HepG2 (cell line): ENCODE results near the gene GGTA1. TPM values are rescaled to one million over a fixed set of nuclear protein-coding genes. Genes with fewer than 3 reads are reported as not detected.

Source experiments
- ELF1 ChIP-seq: sonication (generic); formaldehyde crosslinking; IDR thresholded peaks from 2 replicates; pipeline ENCODE4 v1.4.0; 2020; ENCODE audit warnings: missing genetic modification reagents
- FOSL2 ChIP-seq: sonication (generic); formaldehyde crosslinking; IDR thresholded peaks from 2 replicates; pipeline ENCODE4 v1.4.0; 2020; ENCODE audit warnings: missing genetic modification reagents
- GTF3A ChIP-seq: sonication (generic); formaldehyde crosslinking; conservative IDR thresholded peaks from 2 replicates; pipeline ENCODE4 v1.4.0; 2020; ENCODE audit warnings: mild to moderate bottlenecking, missing genetic modification reagents
- HNF4G ChIP-seq, 2 experiments: sonication (generic) in 1 of 2; formaldehyde crosslinking in 1 of 2; IDR thresholded peaks; 2 replicates each; pipeline versions ENCODE4 v1.4.0 to v1.6.1; 2011 to 2020; ENCODE audit warnings: borderline replicate concordance in 2 of 2, low read depth in 2 of 2, mild to moderate bottlenecking in 2 of 2, low read length in 1 of 2, missing genetic modification reagents in 1 of 2, moderate library complexity in 1 of 2
- KLF6 ChIP-seq: IDR thresholded peaks from 2 replicates; pipeline ENCODE4 v1.8.0; 2016; ENCODE audit warnings: missing biosample characterization, missing genetic modification reagents
- KMT2B ChIP-seq: IDR thresholded peaks from 2 replicates; pipeline ENCODE4 v1.6.1; 2016; ENCODE audit warnings: missing genetic modification reagents, missing compliant biosample characterization
- MAFF ChIP-seq: IDR thresholded peaks from 2 replicates; pipeline ENCODE4 v1.6.1; 2011; ENCODE audit warnings: low read depth, low read length, improper control_type of control experiment
- NAIF1 ChIP-seq: sonication (generic); formaldehyde crosslinking; IDR thresholded peaks from 2 replicates; pipeline ENCODE4 v1.5.0; 2020; ENCODE audit warnings: mild to moderate bottlenecking, missing genetic modification reagents, borderline replicate concordance
- NONO ChIP-seq, 2 experiments: fragments of 450-650 bp in 1 of 2; sonication (generic) in 1 of 2; formaldehyde crosslinking in 1 of 2; IDR thresholded peaks in 1 of 2; conservative IDR thresholded peaks in 1 of 2; 2 replicates each; pipeline versions ENCODE4 v1.6.1 to v1.8.0; 2017 to 2022; ENCODE audit warnings: mild to moderate bottlenecking in 1 of 2, missing genetic modification reagents in 1 of 2, moderate library complexity in 1 of 2
- ZBTB1 ChIP-seq: sonication (generic); formaldehyde crosslinking; IDR thresholded peaks from 2 replicates; pipeline ENCODE4 v1.4.0; 2020; ENCODE audit warnings: missing genetic modification reagents, borderline replicate concordance
- ZSCAN30 ChIP-seq: sonication (generic); formaldehyde crosslinking; IDR thresholded peaks from 2 replicates; pipeline ENCODE4 v1.5.0; 2020; ENCODE audit warnings: mild to moderate bottlenecking, missing genetic modification reagents
- polyA plus RNA-seq, 8 experiments: library from polyadenylated mRNA; depleted of rRNA in 3 of 8; stranded (reverse) in 7 of 8; unstranded in 1 of 8; fragments of >200 nt; fragmentation: Illumina TruSeq in 4 of 8; extraction: Trizol in 4 of 8; gene quantifications; 2 replicates each; pipeline versions ENCODE4 v1.2.1 to v1.2.3, GENCODE V29; 2011 to 2016; ENCODE audit warnings: low read depth in 4 of 8, missing spikeins in 1 of 8, mixed read lengths in 1 of 8; ENCODE audit not compliant: insufficient read depth in 1 of 8
- total RNA-seq, 5 experiments: library from RNA; depleted of rRNA; stranded (reverse); fragments of >200 nt; fragmentation: Illumina TruSeq; extraction: Trizol; gene quantifications; 2 replicates each; pipeline ENCODE4 v1.2.3, GENCODE V29; 2016; ENCODE audit warnings: low read depth in 1 of 5
- TF ChIP-seq, protein P1 (sequence below): sonication (generic); formaldehyde crosslinking; IDR thresholded peaks from 2 replicates; pipeline ENCODE4 v1.5.0; 2020; ENCODE audit warnings: missing genetic modification reagents
- TF ChIP-seq, protein P2 (sequence below): sonication (generic); formaldehyde crosslinking; IDR thresholded peaks from 2 replicates; pipeline ENCODE4 v1.5.0; 2020; ENCODE audit warnings: mild to moderate bottlenecking, missing genetic modification reagents, borderline replicate concordance
- TF ChIP-seq, protein P3 (sequence below): sonication (generic); formaldehyde crosslinking; conservative IDR thresholded peaks from 2 replicates; pipeline ENCODE4 v1.4.0; 2020; ENCODE audit warnings: missing genetic modification reagents
- TF ChIP-seq, protein P4 (sequence below): sonication (generic); formaldehyde crosslinking; conservative IDR thresholded peaks from 2 replicates; pipeline ENCODE4 v1.8.0; 2022; ENCODE audit warnings: mild to moderate bottlenecking, moderate library complexity, missing genetic modification reagents
- TF ChIP-seq, protein P5 (sequence below): sonication (generic); formaldehyde crosslinking; IDR thresholded peaks from 2 replicates; pipeline ENCODE4 v1.8.0; 2022; ENCODE audit warnings: missing genetic modification reagents, low read depth, mild to moderate bottlenecking, borderline replicate concordance
- TF ChIP-seq, protein P6 (sequence below): sonication (generic); formaldehyde crosslinking; IDR thresholded peaks from 2 replicates; pipeline ENCODE4 v1.8.0; 2022; ENCODE audit warnings: mild to moderate bottlenecking, missing genetic modification reagents, moderate library complexity

GGTA1 gene
- total and polyA plus RNA-seq, 2 of the 13 experiments (the other 11 are each of a cell fraction or from before 2014, with no cell fraction given): not detected

DNA sequence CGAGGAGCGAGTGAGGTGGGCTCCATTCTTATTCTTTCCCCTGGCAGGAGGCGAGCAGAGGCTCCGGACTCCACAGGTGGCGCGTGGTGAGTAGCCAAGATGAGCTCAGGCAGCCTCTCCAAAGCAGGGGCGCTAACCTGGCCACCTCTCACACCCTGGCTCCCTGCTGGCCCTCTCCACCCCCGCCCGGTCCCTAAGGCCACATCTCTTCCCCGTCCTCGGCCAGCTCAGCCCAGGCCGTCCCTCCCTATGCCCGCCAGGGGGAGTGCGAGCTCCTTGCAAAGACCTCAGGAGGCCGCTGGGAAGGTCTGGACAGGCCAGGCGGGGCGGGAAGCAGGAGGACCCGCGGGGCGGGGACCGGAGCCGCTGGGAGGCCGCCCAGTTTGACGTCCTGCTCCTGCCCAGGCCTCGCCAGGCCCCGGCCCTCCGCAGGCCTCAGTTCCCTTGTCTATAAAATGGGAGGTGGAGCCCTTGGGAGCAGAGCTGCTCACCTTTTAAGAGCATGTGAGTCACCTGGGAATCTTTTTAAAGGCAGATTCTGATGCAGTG is 46.3 kb upstream of the GGTA1 start (continued):
- TF ChIP-seq NONO (IDR thresholded peaks at IDR 0.05) (no peak), NONO (CRISPR knock-in tag; conservative IDR thresholded peaks at IDR 0.05) (no peak), ELF1 (CRISPR knock-in tag) (peak; percentile 17; the same call in 1 of the 2 replicates), FOSL2 (CRISPR knock-in tag) (no peak; the same call in none of the 2 replicates), ZBTB1 (CRISPR knock-in tag) (no peak), ZSCAN30 (CRISPR knock-in tag) (no peak), KLF6 (CRISPR knock-in tag) (0 out of 2 replicates have a peak, but pooled peaks have one; percentile 23), MAFF (no peak), GTF3A (CRISPR knock-in tag) (no peak), KMT2B (CRISPR knock-in tag) (peak; percentile 36; the same call in 1 of the 2 replicates), HNF4G (IDR thresholded peaks at IDR 0.05; ENCODE audit: borderline replicate concordance, low read depth, low read length) (no peak), HNF4G (CRISPR knock-in tag; IDR thresholded peaks at IDR 0.05; ENCODE audit: borderline replicate concordance, low read depth) (no peak), NAIF1 (CRISPR knock-in tag) (no peak)
- TF ChIP-seq, protein P1, sequence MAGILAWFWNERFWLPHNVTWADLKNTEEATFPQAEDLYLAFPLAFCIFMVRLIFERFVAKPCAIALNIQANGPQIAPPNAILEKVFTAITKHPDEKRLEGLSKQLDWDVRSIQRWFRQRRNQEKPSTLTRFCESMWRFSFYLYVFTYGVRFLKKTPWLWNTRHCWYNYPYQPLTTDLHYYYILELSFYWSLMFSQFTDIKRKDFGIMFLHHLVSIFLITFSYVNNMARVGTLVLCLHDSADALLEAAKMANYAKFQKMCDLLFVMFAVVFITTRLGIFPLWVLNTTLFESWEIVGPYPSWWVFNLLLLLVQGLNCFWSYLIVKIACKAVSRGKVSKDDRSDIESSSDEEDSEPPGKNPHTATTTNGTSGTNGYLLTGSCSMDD: no peak
- TF ChIP-seq, protein P2, sequence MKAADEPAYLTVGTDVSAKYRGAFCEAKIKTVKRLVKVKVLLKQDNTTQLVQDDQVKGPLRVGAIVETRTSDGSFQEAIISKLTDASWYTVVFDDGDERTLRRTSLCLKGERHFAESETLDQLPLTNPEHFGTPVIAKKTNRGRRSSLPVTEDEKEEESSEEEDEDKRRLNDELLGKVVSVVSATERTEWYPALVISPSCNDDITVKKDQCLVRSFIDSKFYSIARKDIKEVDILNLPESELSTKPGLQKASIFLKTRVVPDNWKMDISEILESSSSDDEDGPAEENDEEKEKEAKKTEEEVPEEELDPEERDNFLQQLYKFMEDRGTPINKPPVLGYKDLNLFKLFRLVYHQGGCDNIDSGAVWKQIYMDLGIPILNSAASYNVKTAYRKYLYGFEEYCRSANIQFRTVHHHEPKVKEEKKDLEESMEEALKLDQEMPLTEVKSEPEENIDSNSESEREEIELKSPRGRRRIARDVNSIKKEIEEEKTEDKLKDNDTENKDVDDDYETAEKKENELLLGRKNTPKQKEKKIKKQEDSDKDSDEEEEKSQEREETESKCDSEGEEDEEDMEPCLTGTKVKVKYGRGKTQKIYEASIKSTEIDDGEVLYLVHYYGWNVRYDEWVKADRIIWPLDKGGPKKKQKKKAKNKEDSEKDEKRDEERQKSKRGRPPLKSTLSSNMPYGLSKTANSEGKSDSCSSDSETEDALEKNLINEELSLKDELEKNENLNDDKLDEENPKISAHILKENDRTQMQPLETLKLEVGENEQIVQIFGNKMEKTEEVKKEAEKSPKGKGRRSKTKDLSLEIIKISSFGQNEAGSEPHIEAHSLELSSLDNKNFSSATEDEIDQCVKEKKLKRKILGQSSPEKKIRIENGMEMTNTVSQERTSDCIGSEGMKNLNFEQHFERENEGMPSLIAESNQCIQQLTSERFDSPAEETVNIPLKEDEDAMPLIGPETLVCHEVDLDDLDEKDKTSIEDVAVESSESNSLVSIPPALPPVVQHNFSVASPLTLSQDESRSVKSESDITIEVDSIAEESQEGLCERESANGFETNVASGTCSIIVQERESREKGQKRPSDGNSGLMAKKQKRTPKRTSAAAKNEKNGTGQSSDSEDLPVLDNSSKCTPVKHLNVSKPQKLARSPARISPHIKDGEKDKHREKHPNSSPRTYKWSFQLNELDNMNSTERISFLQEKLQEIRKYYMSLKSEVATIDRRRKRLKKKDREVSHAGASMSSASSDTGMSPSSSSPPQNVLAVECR (CRISPR knock-in tag): no peak; the same call in 1 of the 2 replicates
- TF ChIP-seq, protein P3, sequence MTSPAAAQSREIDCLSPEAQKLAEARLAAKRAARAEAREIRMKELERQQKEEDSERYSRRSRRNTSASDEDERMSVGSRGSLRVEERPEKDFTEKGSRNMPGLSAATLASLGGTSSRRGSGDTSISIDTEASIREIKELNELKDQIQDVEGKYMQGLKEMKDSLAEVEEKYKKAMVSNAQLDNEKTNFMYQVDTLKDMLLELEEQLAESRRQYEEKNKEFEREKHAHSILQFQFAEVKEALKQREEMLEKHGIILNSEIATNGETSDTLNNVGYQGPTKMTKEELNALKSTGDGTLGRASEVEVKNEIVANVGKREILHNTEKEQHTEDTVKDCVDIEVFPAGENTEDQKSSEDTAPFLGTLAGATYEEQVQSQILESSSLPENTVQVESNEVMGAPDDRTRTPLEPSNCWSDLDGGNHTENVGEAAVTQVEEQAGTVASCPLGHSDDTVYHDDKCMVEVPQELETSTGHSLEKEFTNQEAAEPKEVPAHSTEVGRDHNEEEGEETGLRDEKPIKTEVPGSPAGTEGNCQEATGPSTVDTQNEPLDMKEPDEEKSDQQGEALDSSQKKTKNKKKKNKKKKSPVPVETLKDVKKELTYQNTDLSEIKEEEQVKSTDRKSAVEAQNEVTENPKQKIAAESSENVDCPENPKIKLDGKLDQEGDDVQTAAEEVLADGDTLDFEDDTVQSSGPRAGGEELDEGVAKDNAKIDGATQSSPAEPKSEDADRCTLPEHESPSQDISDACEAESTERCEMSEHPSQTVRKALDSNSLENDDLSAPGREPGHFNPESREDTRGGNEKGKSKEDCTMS (CRISPR knock-in tag): no peak
- TF ChIP-seq, protein P4, sequence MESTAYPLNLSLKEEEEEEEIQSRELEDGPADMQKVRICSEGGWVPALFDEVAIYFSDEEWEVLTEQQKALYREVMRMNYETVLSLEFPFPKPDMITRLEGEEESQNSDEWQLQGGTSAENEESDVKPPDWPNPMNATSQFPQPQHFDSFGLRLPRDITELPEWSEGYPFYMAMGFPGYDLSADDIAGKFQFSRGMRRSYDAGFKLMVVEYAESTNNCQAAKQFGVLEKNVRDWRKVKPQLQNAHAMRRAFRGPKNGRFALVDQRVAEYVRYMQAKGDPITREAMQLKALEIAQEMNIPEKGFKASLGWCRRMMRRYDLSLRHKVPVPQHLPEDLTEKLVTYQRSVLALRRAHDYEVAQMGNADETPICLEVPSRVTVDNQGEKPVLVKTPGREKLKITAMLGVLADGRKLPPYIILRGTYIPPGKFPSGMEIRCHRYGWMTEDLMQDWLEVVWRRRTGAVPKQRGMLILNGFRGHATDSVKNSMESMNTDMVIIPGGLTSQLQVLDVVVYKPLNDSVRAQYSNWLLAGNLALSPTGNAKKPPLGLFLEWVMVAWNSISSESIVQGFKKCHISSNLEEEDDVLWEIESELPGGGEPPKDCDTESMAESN: peak; percentile 65; the same call in 1 of the 2 replicates
- TF ChIP-seq, protein P5, sequence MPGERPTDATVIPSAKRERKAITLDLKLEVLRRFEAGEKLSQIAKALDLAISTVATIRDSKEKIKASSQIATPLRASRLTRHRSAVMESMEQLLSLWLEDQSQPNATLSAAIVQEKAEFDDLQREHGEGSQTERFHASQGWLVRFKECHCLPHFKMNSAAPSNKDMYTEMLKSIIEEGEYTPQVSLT (CRISPR knock-in tag): no peak
- TF ChIP-seq, protein P6, sequence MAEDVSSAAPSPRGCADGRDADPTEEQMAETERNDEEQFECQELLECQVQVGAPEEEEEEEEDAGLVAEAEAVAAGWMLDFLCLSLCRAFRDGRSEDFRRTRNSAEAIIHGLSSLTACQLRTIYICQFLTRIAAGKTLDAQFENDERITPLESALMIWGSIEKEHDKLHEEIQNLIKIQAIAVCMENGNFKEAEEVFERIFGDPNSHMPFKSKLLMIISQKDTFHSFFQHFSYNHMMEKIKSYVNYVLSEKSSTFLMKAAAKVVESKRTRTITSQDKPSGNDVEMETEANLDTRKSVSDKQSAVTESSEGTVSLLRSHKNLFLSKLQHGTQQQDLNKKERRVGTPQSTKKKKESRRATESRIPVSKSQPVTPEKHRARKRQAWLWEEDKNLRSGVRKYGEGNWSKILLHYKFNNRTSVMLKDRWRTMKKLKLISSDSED (CRISPR knock-in tag): no peak
